GM21447 (cell line): ENCODE results near the gene DENND1A.
"Not testable (repeated sequence)": the region's sequence is repeated elsewhere in the genome, so short reads cannot be mapped to it uniquely, and the experiment has no call there.

Source experiments
- ATAC-seq: cut with Tn5 transposase; IDR thresholded peaks from one replicate; pipeline ENCODE4 v1.9.1; 2021; ENCODE audit not compliant: unreplicated experiment

Gene DENND1A

GRCh38 chr9:123335193-123335985, 594.5 kb downstream of the DENND1A start:
- no peak for ATAC-seq

- ATAC-seq: no peak
These were observed 595.3 kb downstream of the DENND1A start for GRCh38 chr9:123334639-123335038.

- ATAC-seq: not testable (repeated sequence)
These were observed 596.8 kb downstream of the DENND1A start for GRCh38 chr9:123333058-123333669.

- ATAC-seq: no peak
These were observed 598.4 kb downstream of the DENND1A start for GRCh38 chr9:123331346-123332060.
